OCI-LY3 (cell line): Measurements from ENCODE around the gene HERC3.

Experiments
- H2AFZ ChIP-seq: fragments of 200-600, 300-600 bp; shearing (Covaris generic); 2 replicates; pipeline ENCODE4 v1.6.0; 2014; ENCODE audit warnings: antibody characterized with exemption, low read depth, low read length
- H3K27ac ChIP-seq: fragments of 200-600, 300-600 bp; sonication (generic); 2 replicates; pipeline ENCODE4 v1.5.1; 2014; ENCODE audit warnings: mild to moderate bottlenecking, low read length, moderate library complexity, mixed read lengths
- H3K27me3 ChIP-seq: fragments of 200-600, 300-600 bp; sonication (generic); 2 replicates; pipeline ENCODE4 v1.6.1; 2014; ENCODE audit warnings: low read depth, low read length, mixed read lengths
- H3K36me3 ChIP-seq: fragments of 200-600, 300-600 bp; sonication (generic); replicated peaks from 2 replicates; pipeline ENCODE3; 2014; ENCODE audit warnings: low read depth, low read length, mixed read lengths
- H3K4me1 ChIP-seq: fragments of 300-600, 200-600 bp; sonication (generic); 2 replicates; pipeline ENCODE4 v1.6.1; 2014; ENCODE audit warnings: low read length, mixed read lengths
- H3K4me2 ChIP-seq: fragments of 200-600, 300-600 bp; sonication (generic); 2 replicates; pipeline ENCODE4 v1.6.1; 2014; ENCODE audit warnings: low read length, mixed read lengths
- H3K4me3 ChIP-seq: fragments of 300-600, 200-600 bp; sonication (generic); 2 replicates; pipeline ENCODE4 v1.5.1; 2014; ENCODE audit warnings: antibody characterized with exemption, mild to moderate bottlenecking, low read length, moderate library complexity
- H3K79me2 ChIP-seq: fragments of 300-600, 200-600 bp; shearing (Covaris generic); 2 replicates; pipeline ENCODE4 v1.6.1; 2014; ENCODE audit warnings: mild to moderate bottlenecking, low read length, mixed read lengths
- H3K9ac ChIP-seq: fragments of 300-600, 200-600 bp; shearing (Covaris generic); 2 replicates; pipeline ENCODE4 v1.6.0; 2014; ENCODE audit warnings: mild to moderate bottlenecking, low read length, moderate library complexity
- H3K9me3 ChIP-seq: fragments of 200-600, 300-600 bp; shearing (Covaris generic); 2 replicates; pipeline ENCODE4 v1.6.1; 2014; ENCODE audit warnings: low read length, mixed read lengths; ENCODE audit not compliant: insufficient read depth
- H4K20me1 ChIP-seq: fragments of 200-600, 300-600 bp; sonication (generic); 2 replicates; pipeline ENCODE4 v1.6.1; 2016; ENCODE audit warnings: low read length, mixed read lengths; ENCODE audit not compliant: insufficient read depth
- EZH2phosphoT487 ChIP-seq: fragments of 200-600 bp; shearing (Covaris generic); IDR thresholded peaks from 2 replicates; pipeline ENCODE4 v1.6.1; 2018; ENCODE audit warnings: antibody characterized with exemption, mixed run types, low read depth
- TF ChIP-seq, protein P1 (sequence below): fragments of 200-600, 300-600 bp; sonication (generic); IDR thresholded peaks from 2 replicates; pipeline ENCODE4 v1.5.1; 2014; ENCODE audit warnings: antibody characterized with exemption, low read length, low read depth

HERC3 gene

DNA sequence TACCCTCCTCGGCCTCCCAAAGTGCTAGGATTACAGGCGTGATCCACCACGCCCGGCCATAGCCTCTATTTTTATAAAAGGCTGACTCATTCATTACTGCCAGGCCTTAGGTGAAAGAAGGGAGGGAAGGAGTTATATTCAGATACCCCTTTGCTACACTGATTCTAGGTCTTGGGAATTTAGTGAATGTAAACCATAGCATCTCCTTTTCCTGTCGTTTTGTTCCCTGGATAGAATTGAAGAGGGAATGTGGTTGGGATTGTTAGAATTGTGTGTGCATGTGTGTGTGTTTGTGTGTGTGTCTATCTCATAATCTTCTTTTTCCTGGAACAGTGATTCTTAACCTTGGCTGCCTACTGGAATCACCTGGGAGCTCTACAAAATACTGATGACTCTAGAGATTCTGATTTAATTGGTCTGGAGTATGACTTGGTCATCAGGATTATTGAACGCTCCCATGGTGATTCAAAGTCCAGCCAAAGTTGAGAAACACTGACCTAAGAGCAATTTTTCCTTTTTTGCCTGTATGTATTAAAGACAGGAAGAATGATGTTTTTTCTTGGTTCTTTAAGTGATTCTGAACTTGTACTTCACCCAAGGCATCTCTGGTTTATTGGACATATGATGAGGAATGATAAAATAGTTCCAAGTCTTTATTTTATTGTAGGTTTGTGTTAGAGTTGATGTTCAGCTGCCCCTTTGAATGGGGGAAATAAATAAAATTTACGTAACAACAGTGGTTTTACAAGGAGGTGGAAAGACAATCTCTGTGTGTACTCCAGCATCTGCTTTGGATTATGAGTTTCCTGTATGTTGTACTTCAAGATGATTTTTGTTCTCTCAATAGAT is 68.4 kb downstream of the HERC3 start:
- no peak overlapping the region for H3K27ac ChIP-seq
- H3K27me3 ChIP-seq: no peaks in the 10 kb centered on the region
- H3K79me2 ChIP-seq: no peaks in the 10 kb centered on the region
- H3K9ac ChIP-seq: no peak overlapping the region
- H3K4me2 ChIP-seq: no peak overlapping the region
- H3K4me3 ChIP-seq: no peak overlapping the region
- H3K4me1 ChIP-seq: no peaks in the 10 kb centered on the region
- no peak for TF ChIP-seq EZH2phosphoT487
- TF ChIP-seq, protein P1, sequence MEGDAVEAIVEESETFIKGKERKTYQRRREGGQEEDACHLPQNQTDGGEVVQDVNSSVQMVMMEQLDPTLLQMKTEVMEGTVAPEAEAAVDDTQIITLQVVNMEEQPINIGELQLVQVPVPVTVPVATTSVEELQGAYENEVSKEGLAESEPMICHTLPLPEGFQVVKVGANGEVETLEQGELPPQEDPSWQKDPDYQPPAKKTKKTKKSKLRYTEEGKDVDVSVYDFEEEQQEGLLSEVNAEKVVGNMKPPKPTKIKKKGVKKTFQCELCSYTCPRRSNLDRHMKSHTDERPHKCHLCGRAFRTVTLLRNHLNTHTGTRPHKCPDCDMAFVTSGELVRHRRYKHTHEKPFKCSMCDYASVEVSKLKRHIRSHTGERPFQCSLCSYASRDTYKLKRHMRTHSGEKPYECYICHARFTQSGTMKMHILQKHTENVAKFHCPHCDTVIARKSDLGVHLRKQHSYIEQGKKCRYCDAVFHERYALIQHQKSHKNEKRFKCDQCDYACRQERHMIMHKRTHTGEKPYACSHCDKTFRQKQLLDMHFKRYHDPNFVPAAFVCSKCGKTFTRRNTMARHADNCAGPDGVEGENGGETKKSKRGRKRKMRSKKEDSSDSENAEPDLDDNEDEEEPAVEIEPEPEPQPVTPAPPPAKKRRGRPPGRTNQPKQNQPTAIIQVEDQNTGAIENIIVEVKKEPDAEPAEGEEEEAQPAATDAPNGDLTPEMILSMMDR: no peak
- no peak overlapping the region for H2AFZ ChIP-seq
- no peaks in the 10 kb centered on the region for H3K36me3 ChIP-seq
- H3K9me3 ChIP-seq: no peaks in the 10 kb centered on the region
- no peaks in the 10 kb centered on the region for H4K20me1 ChIP-seq

DNA sequence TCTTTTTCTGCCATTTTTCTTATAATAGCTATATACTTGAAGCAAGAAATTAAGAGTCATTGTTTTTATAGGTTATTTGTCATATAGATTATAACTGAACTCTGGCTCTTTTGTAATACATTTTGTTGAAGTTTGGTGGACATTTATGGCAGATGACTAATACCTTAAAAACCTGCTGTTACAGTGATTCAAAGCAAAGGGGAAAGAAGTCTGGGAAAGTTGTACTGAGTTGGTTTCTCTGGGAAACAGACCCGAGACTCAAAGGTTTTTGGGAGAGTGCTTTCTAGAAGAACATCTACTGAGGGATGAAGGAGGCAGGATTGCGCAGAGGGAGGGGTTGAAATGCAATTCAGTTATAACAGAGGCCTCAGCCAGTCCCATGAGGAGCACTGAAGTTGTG is 69.5 kb downstream of the HERC3 start:
- Histone ChIP-seq H2AFZ (no peak overlapping the region), H3K27me3 (no peaks in the 10 kb centered on the region), H3K9ac (no peak overlapping the region), H3K4me2 (no peak overlapping the region), H3K27ac (no peak overlapping the region), H3K4me3 (no peak overlapping the region), H4K20me1 (no peaks in the 10 kb centered on the region), H3K79me2 (no peaks in the 10 kb centered on the region), H3K9me3 (no peaks in the 10 kb centered on the region), H3K36me3 (no peaks in the 10 kb centered on the region), H3K4me1 (no peaks in the 10 kb centered on the region)
- TF ChIP-seq EZH2phosphoT487: no peak
- TF ChIP-seq, protein P1: no peak

DNA sequence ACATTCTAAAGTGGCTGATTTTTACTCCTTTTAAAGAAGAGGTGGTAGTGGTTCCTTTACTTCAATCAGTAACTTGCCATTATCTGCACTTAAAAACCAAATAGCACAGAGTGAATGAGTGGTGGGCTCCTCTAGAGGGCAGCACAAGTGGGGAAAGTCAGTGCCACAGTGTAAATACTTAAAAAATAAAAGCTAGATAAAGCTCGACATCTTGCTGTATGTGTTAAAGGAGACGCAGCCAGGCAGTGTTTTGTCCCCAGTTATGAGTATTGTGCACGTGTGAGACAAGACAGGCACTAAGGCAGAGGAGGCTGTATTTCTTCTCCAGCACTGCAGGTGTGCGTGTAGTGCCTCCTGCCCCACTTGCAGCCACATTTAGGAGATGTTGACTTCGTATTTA is 80.7 kb downstream of the HERC3 start:
- H3K4me3 ChIP-seq: 0 out of 2 replicates have a peak overlapping the region, but pooled peaks have one; percentile 3
- H3K79me2 ChIP-seq: no peaks in the 10 kb centered on the region
- H3K4me2 ChIP-seq: peak overlapping the region; percentile 39
- H4K20me1 ChIP-seq: no peaks in the 10 kb centered on the region
- H3K9me3 ChIP-seq: no peaks in the 10 kb centered on the region
- H3K36me3 ChIP-seq: no peaks in the 10 kb centered on the region
- no peak overlapping the region for H3K9ac ChIP-seq
- no peaks in the 10 kb centered on the region for H3K4me1 ChIP-seq
- no peak for TF ChIP-seq EZH2phosphoT487
- TF ChIP-seq, protein P1: peak; percentile 88
- no peak overlapping the region for H2AFZ ChIP-seq
- H3K27me3 ChIP-seq: no peaks in the 10 kb centered on the region
- H3K27ac ChIP-seq: no peak overlapping the region

DNA sequence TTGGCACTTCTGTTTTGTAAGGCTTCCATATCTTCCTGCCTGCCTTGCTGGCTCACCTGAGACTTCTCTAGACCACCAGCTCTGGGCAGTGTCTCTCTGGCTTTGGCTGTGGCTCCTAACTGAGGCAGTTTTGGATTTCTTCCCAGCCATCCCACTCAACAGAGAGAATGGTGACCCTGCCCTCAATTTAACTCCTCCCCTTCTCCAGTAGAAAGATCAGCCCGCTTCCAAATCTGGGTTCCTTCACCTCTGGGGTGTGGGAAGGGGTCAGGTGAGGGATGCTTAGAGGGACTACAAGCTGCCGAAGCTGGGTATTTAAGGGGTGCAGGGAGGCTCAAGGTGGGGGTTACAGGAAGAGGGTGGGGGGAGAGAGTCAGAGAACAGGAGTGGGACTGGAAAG is 81.6 kb downstream of the HERC3 start:
- no peak overlapping the region for H3K27ac ChIP-seq

More for the DNA sequence above, 81.6 kb downstream of the HERC3 start:
- no peaks in the 10 kb centered on the region for H3K27me3 ChIP-seq
- no peaks in the 10 kb centered on the region for H3K36me3 ChIP-seq
- H3K4me1 ChIP-seq: no peaks in the 10 kb centered on the region
- no peak overlapping the region for H2AFZ ChIP-seq
- no peaks in the 10 kb centered on the region for H3K9me3 ChIP-seq
- no peak overlapping the region for H3K9ac ChIP-seq
- no peaks in the 10 kb centered on the region for H3K79me2 ChIP-seq
- no peak for TF ChIP-seq EZH2phosphoT487
- H4K20me1 ChIP-seq: no peaks in the 10 kb centered on the region
- no peak overlapping the region for H3K4me3 ChIP-seq
- no peak overlapping the region for H3K4me2 ChIP-seq
